Measurements from ENCODE around the gene GNRHR.

GNRHR gene

GRCh38 chr4:67721315-67721769 is 32.8 kb downstream of the GNRHR start:
- no peak overlapping the region for H3K4me3 ChIP-seq (ENCODE audit: low read depth, low read length)
- TF ChIP-seq CTCF (IDR thresholded peaks at IDR 0.05; ENCODE audit: borderline replicate concordance, insufficient read depth, low read depth, low read length): no peak

DNA sequence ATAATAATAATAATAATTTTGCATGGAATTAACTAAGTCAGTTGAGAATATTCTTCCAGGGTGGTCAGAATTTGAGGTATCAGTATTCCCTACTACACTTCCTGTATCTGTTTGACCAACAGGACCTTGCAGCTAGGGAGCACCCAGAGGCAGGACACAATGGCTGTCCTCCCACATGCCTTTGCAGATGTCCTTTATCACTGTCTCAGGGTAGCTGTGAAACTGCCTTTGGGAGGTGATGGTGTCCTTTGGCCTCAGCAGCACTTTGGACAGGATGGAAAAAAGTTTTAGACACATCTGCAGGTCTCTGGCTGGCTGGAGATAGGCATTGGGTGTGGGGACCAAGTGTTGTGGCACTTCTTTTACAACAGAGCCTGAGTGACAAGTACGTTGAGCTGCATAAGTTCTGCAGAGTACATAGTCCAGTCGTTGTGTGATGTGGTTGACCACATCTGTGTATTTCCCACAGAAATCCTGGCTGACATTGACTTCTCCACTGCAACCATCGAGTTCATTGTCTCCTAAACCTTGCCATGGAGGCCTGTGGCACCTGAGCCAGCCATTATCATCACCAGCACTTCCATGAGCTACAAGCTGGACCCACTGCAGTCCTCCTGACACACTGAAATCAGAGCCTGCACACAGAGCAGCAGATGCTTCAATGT is 34.1 kb downstream of the GNRHR start:
- no peak for TF ChIP-seq CTCF (IDR thresholded peaks at IDR 0.05; ENCODE audit: borderline replicate concordance, insufficient read depth, low read depth, low read length)
- H3K4me3 ChIP-seq (ENCODE audit: low read depth, low read length): no peak overlapping the region

DNA sequence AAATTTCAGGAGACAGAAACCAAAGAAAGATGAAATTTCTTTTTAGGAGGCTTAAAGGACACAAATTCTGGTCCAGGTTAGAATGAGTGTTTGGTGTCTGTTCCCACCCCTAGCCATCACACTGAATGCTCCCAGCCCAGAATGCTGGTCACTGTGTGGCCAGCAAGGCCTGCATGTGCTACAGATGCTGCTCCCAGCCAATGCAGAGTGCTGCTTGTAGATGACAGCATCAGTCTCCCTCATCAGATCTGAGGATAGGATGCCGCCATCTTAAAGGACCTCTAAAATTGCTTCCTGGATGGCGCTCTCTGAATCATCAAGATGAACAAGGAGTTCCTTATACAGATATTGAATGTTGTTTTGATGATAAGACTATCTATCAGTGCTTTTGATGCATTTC is 35.3 kb downstream of the GNRHR start:
- no peak for TF ChIP-seq CTCF (IDR thresholded peaks at IDR 0.05; ENCODE audit: borderline replicate concordance, insufficient read depth, low read depth, low read length)
- H3K4me3 ChIP-seq (ENCODE audit: low read depth, low read length): no peak overlapping the region

- no peak for TF ChIP-seq CTCF (IDR thresholded peaks at IDR 0.05; ENCODE audit: borderline replicate concordance, insufficient read depth, low read depth, low read length)
- H3K4me3 ChIP-seq (ENCODE audit: low read depth, low read length): no peak overlapping the region
Measured at GRCh38 chr4:67717586-67717985, 36.6 kb downstream of the GNRHR start.

GRCh38 chr4:67714955-67715354 is 39.2 kb downstream of the GNRHR start:
- no peak for TF ChIP-seq CTCF (IDR thresholded peaks at IDR 0.05; ENCODE audit: borderline replicate concordance, insufficient read depth, low read depth, low read length)
- no peak overlapping the region for H3K4me3 ChIP-seq (ENCODE audit: low read depth, low read length)

GRCh38 chr4:67714248-67714583 is 40.0 kb downstream of the GNRHR start:
- TF ChIP-seq CTCF (IDR thresholded peaks at IDR 0.05; ENCODE audit: borderline replicate concordance, insufficient read depth, low read depth, low read length): no peak
- no peak overlapping the region for H3K4me3 ChIP-seq (ENCODE audit: low read depth, low read length)

- TF ChIP-seq CTCF (IDR thresholded peaks at IDR 0.05; ENCODE audit: borderline replicate concordance, insufficient read depth, low read depth, low read length): no peak
- H3K4me3 ChIP-seq (ENCODE audit: low read depth, low read length): no peak overlapping the region
Measured at GRCh38 chr4:67713529-67714247, 40.5 kb downstream of the GNRHR start.
